CD4-positive, alpha-beta T cell treated with Interleukin-4 for 1 hour (primary cell): ENCODE results near the gene TMEM176B.
"Not testable (repeated sequence)": the region's sequence is repeated elsewhere in the genome, so short reads cannot be mapped to it uniquely, and the experiment has no call there.

Experiments used
- DNase-seq, 2 donors: peaks; one replicate each; pipeline ENCODE4 v3.0.0-alpha.2; 2020 to 2022

The TMEM176B gene

DNA sequence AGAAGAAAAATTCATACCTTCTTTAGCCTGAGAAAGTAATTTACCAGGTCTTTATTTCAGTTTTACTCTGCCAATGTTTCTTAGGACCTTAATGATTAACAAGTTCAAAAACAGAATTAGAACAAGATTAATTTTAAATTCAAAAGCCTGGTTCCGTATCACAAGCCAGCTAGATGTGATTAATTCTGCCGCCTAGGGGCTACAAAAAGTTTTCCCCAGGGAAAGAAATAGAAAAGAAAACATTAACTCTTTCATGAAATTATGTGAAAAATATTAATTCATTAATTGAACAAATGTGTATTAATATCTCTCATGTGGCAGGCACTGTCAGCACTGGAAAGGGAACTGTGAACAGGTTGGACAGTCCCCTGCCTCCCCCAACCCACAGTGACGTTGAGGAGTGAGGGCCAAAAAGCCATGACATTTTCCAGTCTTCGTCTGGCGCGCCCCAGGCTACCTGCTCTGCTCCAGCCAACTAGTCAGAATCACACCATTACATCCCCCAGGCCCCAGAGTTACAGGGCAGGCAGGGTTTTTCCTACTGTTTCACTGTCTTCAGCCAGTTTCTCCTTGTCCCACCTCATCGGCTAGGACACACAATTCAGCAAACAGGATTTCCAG, 20.5 kb upstream of the TMEM176B start:
- no peak for DNase-seq

DNA sequence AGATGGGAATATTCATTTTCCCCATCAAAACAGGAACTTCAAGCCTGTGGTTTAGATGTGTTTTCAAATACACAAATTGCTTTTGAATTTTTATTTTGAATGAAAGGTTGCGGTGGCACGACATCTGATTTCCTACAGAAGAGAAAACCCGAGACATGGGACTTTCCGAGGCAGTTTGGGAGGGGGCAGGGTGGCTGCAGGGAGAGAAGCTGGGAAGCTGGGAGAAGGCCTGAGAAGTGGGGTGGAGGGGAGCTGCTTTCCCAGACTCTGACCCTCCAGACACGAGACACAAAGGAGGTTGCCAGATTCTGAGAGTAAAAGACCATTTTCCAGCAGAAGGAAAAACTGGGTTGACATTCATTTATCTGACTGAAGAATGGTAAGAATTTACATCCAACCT, 20.0 kb upstream of the TMEM176B start:
- no peak for DNase-seq

DNA sequence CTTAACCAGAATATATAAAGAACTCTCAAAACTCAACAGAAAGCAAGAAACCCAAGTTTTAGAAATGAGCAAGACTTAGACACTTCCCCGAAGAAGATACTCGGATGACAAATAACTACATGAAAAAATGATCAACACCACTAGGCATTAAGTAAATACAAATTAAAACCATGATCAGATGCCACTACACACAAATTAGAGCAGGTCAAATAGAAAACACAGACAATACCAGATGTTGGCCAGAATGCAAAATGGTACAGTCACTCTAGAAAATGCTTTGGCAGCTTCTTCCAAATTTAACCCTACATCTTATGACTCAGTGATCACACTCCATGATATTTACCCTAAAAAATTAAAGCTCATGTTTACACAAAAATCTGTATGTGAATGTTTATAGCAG, 18.8 kb upstream of the TMEM176B start:
- no peak for DNase-seq

DNA sequence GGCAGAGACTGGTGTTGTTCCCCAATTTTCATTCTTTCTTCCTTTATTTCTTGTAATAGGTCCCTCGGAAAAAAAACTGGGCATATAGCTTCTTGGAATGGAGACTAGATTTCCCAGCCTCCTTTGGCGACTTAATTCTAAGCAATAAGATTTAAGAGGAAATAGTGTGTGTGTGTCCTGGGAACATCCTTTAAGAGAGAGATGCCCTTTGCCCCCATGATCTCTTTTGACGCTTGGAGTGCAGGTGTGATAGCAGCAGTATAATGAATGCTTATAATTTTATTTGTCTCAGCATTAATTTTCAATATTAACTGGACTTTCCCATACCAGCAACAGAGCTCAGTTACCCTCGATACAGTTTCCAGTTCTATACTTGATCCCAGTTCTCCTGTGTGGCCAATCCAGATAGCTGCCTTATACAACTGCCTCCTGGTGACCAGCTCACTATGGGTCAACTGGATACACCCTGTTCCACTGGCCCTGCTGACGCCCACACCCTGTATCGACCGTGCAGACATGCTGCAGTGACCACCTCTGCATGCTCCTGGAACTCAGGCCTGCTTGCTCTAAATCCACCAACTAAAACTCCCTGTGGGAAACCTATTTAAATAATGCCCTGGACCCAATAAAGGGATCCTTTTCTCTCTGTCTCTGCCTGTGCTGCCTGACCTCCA, 14.3 kb upstream of the TMEM176B start:
- DNase-seq: no peak

DNA sequence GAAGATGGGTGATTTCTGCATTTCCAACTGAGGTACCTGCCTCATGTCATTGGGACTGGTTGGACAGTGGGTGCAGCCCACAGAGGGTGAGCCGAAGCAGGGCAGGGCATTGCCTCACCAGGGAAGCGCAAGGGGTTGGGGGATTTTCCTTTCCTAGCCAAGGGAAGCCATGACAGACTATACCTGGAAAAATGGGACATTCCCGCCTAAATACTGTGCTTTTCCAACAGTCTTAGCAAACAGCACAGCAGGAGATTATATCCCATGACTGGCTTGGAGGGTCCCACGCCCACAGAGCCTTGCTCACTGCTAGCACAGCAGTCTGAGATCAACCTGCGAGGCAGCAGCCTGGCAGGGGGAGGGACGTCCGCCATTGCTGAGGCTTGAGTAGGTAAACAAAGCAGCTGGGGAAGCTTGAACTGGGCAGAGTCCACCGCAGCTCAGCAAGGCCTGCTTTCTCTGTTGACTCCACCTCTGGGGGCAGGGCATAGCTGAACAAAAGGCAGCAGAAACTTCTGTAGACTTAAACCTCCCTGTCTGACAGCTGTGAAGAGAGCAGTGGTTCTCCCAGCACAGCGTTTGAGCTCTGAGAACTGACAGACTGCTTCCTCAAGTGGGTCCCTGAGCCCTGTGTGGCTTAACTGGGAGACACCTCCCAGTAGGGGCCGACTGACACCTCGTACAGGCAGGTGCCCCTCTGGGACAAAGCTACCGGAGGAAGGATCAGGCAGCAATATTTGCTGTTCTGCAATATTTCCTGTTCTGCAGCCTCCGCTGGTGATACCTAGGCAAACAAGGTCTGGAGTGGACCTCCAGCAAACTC, 7.7 kb upstream of the TMEM176B start:
- DNase-seq: not testable (repeated sequence)

DNA sequence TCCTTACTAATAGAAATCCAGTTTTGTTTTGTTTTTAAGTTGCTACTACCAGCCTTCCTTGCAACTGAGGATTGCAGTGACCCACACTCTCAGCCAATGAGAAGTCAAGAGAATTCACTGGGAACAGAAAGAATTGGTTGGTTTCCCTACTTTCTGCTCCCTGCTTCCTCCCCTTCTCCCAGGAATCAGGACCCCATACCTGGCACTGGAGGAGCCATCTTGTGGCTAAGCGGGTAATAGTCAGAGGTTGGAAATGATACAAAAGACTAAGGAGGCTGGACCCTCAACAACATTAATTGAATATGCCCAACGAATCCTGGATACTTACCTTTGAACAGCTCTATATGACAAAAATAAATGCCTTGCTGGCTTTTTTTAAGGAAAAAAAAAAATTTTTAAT, 6.7 kb upstream of the TMEM176B start:
- DNase-seq: no peak

DNA sequence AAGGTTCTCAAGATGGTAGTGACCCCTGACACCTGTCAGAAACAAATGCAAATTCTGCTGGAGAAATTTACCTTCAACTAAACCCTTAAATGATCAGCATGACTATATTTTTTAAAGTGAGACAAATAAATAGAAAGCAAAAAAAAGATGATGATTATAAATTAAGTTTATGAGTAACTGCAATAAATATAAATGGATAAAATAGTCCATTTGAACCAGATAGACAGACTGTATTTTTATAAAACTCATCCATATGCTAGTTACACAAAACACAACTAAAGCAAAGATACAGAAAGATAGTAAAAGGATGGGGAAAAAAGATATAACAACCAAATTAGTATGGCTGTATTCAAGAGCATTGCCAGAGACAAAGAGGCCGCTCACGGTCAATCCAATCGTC, 6.3 kb upstream of the TMEM176B start:
- DNase-seq: no peak

DNA sequence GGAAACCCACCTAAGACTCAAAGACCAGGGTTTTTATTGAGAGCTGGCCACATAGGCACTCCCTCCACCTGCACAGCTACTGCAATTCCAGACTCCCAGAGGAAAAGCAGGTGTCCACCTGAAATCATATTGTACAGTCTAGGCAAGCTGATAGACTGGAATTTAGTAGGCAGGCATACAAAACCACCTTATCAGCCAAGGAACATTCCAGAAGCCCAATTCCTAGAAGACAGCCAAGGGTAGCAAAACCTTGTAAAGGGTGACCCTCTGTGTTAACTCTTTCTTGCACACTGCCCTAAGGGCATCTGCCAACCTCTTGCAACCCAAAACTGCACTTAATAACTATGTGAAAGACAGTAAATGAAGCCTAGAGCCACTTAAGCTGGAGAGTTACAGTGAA, 5.7 kb upstream of the TMEM176B start:
- no peak for DNase-seq

DNA sequence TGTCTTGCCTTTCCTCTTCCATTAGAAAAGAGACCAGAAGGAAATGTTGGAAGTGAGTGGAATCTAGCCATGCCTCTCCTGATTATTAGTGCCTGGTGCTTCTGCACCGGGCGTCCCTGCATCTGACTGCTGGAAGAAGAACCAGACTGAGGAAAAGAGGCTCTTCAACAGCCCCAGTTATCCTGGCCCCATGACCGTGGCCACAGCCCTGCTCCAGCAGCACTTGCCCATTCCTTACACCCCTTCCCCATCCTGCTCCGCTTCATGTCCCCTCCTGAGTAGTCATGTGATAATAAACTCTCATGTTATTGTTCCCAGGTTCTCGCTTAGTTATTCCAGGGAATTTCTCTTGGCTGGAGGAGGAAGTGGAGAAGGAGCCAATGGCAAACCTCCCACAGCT, 4.6 kb upstream of the TMEM176B start:
- DNase-seq: no peak

DNA sequence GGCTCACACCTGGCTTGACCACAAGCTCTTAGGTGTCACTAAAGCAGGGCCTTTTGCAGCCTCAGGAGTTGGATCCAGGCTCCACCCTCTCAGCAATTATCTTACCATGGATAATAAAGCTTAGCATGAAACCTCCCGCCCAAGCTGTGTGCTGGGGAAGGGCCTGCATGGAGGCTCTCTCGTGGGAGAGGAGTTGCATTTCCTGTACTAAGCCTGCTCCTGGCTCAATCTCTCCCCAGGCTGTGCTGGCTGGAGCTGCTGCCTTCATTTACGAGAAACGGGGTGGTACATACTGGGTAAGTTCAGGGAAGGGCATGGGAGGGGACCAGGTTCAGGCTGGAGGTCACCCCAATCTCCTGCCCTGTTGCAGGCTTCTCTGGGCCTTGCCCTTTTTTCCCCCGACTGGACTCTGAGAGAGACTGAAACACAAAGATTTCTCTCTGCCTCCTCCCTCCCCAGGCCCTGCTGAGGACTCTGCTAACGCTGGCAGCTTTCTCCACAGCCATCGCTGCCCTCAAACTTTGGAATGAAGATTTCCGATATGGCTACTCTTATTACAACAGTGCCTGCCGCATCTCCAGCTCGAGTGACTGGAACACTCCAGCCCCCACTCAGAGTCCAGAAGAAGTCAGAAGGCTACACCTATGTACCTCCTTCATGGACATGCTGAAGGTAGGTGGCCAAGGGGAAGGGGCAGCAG, 3.1 kb upstream of the TMEM176B start:
- no peak for DNase-seq

DNA sequence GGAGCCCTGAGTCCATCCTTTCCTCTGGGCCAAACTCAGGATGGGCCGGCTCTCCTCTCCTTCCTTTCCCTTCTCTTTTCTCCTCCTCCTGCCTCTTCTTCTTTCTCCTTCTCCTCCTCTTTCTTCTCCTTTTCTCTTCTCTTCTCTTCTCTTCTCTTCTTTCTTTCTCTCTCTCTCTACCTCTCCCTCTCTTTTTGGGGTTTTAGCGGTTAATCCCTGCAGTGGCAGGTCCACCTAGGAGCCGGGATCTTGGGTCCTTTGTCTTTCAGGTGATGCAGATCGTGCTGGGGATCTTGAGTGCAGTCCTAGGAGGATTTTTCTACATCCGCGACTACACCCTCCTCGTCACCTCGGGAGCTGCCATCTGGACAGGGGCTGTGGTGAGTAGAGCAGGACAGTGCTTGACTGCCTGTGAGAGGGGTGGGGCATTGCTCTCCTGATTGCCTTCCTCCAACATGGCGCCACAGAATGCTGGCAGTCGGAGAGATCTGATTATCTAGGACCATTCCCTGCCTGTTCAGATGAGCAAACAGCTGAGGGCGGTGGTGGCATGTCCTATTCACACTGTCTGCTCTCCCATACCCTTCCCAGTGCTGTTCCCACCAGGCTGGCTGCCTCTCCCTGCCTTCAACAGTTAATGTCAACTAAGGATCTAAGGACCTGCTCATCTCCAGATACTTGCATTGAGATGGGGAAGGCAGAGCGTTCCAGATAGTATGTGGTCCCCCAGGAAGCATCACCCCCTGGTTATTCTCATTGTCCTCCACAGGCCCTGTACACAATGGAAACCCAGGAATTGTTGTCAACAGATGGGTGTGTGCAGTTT, 2.0 kb upstream of the TMEM176B start:
- DNase-seq: no peak

DNA sequence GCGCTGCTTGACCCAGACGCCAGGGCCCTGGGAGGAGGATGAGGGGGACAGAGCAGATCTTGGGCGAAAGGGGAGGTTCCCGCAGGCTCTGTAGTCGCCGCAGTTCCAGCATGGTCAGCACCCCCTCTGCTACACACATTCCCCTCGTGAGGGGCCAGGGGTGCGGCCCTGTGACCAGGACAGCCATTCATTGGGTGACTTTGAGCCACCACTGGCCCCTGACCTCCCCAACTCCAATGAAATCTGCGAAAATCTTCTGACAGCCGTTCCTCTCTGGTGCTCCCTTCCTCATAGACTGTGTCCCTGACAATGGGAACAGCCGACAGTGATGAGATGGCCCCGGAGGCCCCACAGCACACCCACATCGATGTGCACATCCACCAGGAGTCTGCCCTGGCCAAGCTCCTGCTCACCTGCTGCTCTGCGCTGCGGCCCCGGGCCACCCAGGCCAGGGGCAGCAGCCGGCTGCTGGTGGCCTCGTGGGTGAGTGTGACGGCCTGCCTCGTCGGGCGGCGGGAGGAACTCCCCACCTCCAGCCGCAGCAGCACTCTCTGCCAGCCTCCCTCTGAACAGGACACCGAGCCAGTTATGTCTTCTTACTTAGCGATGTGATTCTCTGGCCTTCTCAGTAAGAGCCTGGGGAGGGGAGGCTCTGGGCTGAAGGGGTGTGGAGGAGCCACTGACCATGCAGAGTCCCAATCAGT, 1.2 kb upstream of the TMEM176B start:
- DNase-seq: no peak

DNA sequence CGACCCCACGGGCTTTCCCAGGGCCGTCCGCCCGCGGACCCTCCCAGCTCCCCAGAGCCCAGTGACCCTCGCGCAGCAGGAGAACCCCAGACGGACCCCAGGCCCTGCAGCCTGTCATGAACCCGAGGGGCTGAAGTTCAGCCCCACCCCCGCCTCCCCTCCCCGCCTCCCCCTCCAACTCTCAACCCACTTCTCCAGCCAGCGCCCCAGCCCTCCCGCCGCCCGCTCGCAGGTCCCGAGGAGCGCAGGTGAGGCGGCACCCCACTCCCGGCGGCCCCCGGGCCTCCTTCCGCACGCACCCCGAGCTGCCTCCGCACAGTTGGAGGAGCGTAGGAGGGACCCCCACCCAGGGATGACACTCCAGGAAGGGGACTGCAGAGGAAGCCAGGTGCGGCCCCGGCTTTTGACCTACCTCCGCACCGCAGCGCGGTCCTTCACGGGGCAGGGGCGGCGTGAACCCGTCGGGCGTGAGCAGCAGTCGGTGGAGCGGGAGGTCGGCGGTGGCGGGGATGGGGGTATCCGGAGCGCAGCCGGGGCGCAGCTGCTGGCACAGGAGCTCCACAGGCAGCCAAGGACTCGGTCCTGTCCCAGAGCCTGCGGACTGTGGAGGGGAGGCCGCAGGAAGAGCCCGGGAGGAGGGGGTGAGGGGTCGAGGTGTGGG, 547 bp upstream of the TMEM176B start, which contains the start of gene TMEM176A:
Gene TMEM176A, plus strand, starts transcription at position 189 of the 661 bp plus-strand sequence. CDS start 782 bp downstream, outside the sequence.
- DNase-seq: peak in 1 of 2 donors; percentile 15

DNA sequence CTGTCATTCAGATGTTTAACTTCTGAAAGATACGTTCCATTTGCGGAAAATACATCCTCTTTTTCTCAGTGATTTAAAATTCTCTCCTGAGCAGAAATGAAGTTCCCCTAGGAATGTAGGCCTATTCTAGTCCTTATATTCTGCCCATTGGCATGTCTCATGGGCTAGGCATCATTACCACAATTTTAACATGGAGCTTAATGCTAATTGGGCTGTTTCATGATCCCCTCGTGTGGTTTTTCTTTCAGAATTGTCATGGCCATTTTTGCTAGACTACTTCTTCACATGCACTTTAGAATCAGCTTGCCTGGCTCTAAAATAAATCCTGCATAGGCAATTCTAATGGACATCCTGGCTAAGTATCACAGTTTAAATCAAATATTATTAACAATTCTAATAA, 1.0 kb downstream of the TMEM176B start:
- DNase-seq: no peak

DNA sequence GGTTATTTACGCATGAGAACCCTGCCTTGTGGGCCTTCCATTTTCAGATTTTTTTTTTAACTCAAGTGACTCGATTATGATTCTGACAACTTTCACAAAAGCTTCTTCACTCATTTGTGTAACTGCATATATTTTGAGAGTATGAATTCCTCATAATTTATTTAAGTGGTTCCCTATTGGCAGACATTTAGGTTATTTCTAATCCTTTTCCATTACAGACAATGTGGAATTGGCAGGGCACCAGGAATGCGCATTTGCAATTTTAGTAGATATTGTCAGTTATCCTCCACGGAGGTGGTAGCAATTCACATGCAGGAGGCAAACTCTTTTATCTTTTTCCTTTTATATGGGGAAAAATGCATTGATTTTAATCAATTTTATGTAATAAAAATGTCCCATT, 2.5 kb downstream of the TMEM176B start:
- DNase-seq: no peak

DNA sequence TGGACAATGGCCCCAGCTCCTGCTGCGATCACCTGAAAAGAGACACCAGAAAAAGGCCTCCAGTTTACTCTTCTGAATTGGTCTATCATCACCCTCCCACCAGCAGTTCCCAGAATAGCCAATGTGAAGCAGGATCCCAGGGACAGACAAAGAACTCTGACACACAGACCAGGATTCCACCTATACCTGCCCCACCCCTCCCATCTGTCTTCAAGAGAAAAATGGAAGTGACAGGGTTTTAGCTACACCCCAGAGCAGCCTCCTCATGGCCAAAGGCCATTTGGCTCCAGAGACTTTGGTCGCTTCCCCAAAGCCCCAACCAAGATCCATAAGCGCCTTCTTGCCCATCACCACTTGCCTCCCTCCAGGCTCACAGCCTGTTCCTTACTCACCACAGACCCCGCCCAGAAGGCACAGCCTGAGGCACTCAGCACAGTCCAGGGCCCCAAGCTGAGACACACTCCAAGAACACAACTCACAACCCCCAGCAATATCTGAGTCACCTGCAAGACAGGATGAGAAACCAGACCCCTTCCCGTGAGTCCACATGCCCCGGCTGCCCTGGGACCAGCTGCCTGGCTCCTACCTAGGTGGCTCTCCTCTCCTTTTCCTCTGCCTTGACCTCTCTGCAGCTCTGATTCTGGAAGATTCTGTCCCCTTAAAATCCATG, 6.5 kb downstream of the TMEM176B start:
- DNase-seq: no peak

DNA sequence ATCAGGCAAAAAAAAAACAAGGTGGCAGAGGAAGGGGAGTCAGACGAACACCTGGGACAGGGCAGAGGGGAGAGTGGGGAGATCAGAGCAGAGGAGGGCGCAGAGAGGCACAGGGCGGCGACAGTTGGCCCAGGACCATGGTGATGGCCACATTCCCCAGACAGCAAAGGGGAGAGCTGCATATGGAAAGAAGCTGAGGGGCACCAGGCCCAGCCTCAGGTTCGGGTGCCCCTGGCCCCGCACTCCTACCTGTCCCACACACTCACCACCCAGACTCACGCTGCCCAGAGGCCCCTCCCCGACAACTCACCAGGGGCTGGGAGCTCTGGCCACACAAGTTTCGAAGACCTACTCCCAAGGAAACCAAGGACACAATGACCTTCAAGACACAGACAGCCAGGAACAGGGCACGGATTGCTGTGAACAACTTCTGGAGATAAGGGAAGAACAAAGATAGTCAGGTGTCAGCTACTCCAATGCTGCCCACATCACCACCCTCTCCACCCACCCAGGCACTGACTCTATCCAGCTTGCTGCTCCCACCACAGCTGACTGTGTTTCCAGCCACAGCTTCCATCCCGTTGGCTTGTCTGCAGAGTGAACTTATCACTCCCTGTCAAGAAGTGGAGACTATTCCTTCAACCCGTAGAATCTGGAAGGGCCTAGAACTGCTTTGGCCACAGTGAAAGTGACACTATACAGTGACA, 8.3 kb downstream of the TMEM176B start:
- DNase-seq: no peak

DNA sequence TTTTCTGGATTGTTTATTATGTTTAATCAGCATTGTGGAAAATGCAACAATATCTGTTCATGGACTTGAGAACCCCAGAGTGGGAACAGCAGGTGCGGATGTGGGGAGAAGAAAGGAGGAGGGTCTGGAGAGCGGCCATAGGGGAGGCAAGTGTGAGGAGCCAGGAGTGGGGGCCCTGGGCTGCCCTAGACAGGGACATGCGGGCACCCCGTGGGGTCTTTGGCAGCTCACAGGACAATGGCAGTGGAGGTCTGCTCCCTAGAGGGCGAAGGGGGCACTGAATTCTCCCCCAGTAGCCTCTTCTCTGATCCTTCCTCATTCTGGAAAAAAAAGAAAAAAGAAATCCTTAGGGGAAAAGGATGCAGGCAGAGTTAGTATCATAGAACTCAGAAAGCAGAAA, 8.9 kb downstream of the TMEM176B start:
- DNase-seq: no peak

DNA sequence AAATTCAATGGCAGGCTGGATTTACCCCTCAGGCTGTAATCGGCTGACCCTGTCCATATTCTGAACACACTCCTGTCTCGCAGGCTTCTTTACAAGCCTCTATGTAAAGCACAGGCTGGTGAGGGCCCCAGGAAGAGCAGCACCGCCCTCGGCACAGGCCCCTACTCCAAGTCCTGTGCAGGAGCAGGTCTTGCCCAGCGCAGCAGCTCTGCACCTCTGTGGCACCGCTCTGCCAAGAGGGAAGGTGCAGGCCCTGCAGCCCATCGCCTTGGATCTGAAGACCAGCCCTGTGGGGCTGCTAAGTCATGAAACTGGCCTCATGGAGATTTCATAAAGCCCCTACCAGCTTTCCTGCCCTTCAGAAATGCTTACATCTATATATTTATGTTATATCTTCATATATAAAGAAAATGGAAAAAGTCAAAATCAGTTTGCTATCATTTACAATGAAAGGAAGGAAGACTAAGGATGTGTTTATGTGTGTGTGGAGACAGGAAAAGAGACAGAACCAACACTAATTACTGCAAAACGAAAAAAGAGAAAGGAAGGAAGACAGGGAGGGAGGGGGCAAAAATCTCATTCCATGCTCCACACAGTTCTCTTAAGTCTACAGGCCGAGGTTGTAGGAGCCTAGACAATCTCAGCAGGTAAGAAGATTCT, 9.6 kb downstream of the TMEM176B start:
- DNase-seq: no peak
